Measurements from ENCODE around the gene SLC7A7.

- TF ChIP-seq POLR2A (IDR thresholded peaks at IDR 0.05) (no peak), CTCF (IDR thresholded peaks at IDR 0.05 in 4 of 5, conservative IDR thresholded peaks at IDR 0.05 in 1 of 5) (no peak)
Measured at GRCh38 chr14:22830443-22831010, 15.3 kb upstream of the SLC7A7 start.

Measured in gastrocnemius medialis (tissue), 4 donors.